ENCODE results near the gene CBX8. TPM values are rescaled to one million over a fixed set of nuclear protein-coding genes. Genes with fewer than 3 reads are reported as not detected.

The CBX8 gene
- total and polyA plus RNA-seq, 2 of the 13 experiments (the other 11 are each of a cell fraction or from before 2014, with no cell fraction given) = 0.34 to 12.6 TPM

GRCh38 chr17:79808763-79809529 is 12.1 kb upstream of the CBX8 start (continued):
- peak in 1 of 2 experiments; percentile 77; a peak in 2 of 4 replicates for TF ChIP-seq HMGXB4 (CRISPR knock-in tag; IDR thresholded peaks at IDR 0.05; ENCODE audit: borderline replicate concordance in 1 of 2, low read depth in 1 of 2)
- no peak for TF ChIP-seq ZNF567 (CRISPR knock-in tag; IDR thresholded peaks at IDR 0.05; ENCODE audit: borderline replicate concordance)
- TF ChIP-seq USF2 (IDR thresholded peaks at IDR 0.05; ENCODE audit: low read depth, low read length) = peak; percentile 79
- TF ChIP-seq USF2 (CRISPR knock-in tag; IDR thresholded peaks at IDR 0.05; ENCODE audit: borderline replicate concordance) = peak; percentile 76
- no peak for TF ChIP-seq SIX4 (CRISPR knock-in tag; IDR thresholded peaks at IDR 0.05)
- no peak for TF ChIP-seq MLXIP (CRISPR knock-in tag; IDR thresholded peaks at IDR 0.05; ENCODE audit: borderline replicate concordance)
- no peak for TF ChIP-seq ZBTB7A (CRISPR knock-in tag; IDR thresholded peaks at IDR 0.05)
- TF ChIP-seq KDM2A (CRISPR knock-in tag; IDR thresholded peaks at IDR 0.05; ENCODE audit: borderline replicate concordance, low read depth) = peak; percentile 56
- no peak for TF ChIP-seq SP140L (CRISPR knock-in tag; IDR thresholded peaks at IDR 0.05; ENCODE audit: borderline replicate concordance)
- TF ChIP-seq GTF2F1 (IDR thresholded peaks at IDR 0.05; ENCODE audit: low read length) = no peak
- TF ChIP-seq ARID3A (IDR thresholded peaks at IDR 0.05; ENCODE audit: low read depth, low read length) = no peak
- no peak for TF ChIP-seq ZNF720 (CRISPR knock-in tag; IDR thresholded peaks at IDR 0.05)
- TF ChIP-seq FOXO1 (CRISPR knock-in tag; IDR thresholded peaks at IDR 0.05) = no peak
- no peak for TF ChIP-seq ZFP37 (CRISPR knock-in tag; IDR thresholded peaks at IDR 0.05; ENCODE audit: borderline replicate concordance)
- TF ChIP-seq E2F1 (CRISPR knock-in tag; IDR thresholded peaks at IDR 0.05) = no peak
- TF ChIP-seq ZNF274 (CRISPR knock-in tag; IDR thresholded peaks at IDR 0.05) = no peak; the same call in 1 of the 2 replicates
- TF ChIP-seq SP4 (CRISPR knock-in tag; IDR thresholded peaks at IDR 0.05) = peak; percentile 79
- TF ChIP-seq ZNF772 (CRISPR knock-in tag; IDR thresholded peaks at IDR 0.05) = no peak
- no peak for TF ChIP-seq ZNF879 (CRISPR knock-in tag; IDR thresholded peaks at IDR 0.05)
- TF ChIP-seq ZNF713 (CRISPR knock-in tag; IDR thresholded peaks at IDR 0.05) = no peak

All from HepG2 (cell line).